ENCODE measurements around the gene ZBTB18.

Gene ZBTB18

DNA sequence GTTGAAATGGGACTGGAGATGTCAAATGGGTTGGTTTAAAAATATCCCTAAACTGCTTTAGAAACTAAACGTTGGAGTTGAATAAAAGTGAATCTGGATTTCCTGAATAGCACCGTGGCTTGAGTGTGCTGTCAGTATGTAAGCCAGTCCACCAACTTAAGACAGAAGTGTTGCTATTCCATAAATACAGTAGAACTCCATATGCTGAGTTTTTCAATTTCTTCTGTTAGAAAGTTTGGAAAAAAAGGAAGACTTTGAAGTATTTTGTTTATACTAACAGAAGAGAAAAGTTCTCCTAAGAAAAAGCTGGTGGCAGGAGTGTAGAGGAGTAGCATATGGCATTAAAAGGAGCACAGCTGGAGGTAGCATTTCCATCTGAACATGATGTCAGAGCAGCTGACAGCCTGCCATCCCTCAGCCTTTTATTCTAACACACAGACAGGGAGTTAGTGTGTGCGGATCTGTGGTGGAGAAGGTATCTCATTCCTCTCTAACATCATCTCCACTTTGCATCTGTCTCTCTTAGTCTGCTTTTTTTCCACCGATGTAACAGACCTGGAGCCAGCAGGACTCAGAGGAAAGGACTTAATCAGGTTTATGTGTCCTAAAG is at the start of gene ZBTB18:
ZBTB18 (plus strand) TSS at position 449 of the 610 bp plus-strand sequence; CDS start at position 598, 149 bp downstream.
- peak; percentile 67 for DNase-seq (ENCODE audit: low read depth)

DNA sequence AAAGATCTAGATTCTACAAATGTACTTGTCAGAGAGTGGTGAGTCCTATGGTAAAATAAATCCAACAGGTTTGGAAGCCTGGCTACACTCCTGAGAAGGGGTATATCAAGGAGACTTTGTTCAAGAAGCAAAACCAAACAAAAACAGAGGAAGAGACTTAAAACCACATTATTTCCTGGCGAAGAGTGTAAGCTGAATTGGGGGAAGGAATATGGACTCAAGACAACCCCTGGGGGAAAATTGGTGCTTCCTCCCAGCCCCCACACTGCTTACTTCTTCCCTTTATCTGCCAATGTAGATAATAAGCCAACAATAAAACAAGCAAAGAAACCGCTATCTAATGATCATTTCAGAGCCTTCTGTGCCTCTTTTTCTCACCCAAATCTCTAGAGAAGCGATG is 48.4 kb upstream of the ZBTB18 start:
- DNase-seq (ENCODE audit: low read depth): no peak

DNA sequence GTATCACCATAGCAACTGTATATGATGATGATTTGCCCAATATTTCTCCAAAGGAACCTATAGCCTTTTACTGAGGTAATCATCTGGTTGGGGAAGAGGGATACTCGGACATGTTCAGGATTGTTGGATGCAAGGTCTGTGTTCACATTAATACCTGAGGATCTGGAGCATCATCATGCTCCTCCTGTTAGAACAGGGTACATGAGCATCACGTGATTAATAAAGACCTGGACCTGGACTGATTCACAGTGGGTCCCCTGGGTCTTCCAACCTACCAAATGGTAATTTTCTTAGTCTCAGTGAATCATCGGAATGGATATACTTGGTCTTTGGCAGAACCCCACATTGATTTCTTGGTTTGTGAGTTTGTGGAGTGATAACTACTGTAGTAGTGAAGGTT is 45.6 kb upstream of the ZBTB18 start:
- no peak for DNase-seq (ENCODE audit: low read depth)

DNA sequence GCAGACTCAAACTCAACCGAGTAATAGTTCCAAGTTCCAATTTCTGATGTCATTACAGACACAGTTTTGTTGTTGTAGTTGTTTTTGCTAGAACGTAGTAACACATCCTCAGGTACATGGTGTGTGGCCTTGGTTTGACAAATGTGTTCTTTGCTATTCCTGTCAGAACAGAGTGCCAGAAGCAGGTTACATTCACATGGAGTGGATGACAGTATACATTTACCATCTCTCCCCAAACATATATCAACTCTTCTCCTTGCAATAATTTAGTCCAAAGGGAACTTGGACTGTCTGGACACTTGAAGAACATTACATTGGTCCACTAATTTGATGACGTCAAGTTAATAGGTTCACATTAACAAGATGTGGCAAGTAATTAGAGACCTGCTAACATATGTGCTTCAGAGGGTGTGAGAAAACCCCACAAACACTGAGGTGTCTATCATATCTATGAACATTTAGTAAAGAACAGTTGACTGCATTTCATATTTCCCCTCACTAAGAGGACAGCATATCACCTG is 44.6 kb upstream of the ZBTB18 start:
- DNase-seq (ENCODE audit: low read depth): no peak

DNA sequence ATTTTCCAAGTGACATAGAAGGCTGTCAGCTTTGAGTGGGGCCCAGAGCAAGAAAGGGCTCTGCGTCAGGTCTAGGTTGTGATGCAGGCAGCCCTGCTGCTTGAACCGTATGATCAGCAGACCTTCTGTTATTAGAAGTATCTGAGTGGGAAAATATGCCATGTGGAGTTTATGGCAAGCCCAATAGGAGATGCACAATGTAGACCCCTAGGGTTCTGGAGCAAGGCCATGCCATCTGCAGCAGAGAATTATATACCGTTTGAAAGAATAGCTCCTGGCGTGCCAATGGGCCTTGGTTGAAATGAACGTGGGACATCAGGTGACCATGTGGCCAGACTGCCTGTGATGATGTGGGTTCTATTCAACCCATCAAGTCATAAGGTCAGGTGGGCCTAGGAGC is 44.1 kb upstream of the ZBTB18 start:
- no peak for DNase-seq (ENCODE audit: low read depth)

DNA sequence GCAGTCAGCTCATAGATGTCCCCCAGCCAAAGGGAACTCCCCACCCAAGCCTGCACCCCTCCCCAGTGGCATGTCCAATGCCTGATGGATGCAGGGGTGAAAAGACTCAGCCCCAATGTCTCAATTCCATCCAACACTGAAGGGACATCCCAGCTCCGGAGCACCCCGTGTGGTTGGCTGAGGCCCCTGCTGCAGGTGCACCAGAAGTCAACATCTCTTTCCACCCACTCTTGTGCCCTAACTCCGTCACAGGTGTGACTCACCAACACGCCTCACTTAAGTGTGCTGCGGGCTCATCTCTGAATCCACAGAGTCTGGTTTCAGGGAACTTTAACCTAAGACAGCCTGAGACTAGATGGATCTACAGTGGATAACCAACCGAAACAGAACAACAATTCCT is 40.9 kb upstream of the ZBTB18 start:
- DNase-seq (ENCODE audit: low read depth): no peak

DNA sequence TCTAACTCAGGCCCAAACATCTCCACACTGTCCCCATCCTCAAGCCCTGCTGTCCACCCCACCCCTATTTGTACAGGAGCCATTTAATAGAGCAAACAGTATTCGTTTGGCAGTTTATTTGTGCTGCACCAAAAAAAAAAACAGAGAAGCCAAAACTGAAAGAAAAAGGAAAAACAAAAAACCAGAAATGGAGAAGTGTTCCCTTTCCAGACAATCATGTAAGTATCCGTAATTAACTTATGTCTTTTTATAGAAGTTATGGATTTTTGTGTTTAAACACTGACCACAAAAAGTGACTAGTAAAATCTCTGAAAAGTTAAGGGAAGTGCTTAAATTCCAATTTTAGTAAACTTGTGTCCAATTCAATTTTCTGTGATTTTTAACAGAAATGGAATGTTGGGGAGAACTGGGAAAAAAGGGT is 40.4 kb upstream of the ZBTB18 start:
- no peak for DNase-seq (ENCODE audit: low read depth)

DNA sequence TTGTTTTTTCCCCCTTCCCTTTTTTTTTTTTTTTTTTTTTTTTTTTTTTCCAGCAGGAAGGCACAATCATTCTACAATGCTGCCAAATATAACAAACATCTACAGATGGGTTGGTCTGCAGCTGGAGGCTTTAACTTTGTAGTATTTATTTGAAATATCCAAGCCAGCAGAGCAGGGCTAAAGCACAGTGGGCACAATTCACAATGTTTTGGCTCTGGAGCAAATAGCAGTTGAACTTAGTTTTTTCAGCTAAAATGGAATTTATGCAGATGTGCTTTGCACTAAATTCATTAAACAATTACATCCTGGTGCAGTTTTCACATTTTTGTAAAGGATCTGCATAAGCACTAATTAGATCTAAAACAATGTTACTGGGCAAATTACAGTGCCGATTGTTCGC is 39.8 kb upstream of the ZBTB18 start:
- no peak for DNase-seq (ENCODE audit: low read depth)

DNA sequence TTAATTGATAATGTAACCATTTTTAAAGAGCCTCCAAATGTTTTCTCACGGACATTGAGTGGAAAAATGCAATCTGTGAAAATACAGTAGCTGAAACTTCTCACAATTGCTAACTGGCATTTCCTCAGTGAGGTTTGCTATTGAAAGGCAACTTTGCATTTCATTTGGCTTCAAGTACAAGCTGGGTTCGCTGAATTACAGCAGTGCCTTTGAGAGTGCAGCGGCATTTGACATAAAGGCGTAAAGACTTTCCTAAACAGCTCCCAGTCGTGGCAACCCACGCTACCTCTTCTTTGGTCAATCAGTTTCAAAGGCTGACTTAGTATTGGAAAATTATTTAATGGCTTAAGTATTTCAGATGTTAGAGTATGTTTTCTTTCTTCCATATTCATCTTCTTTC is 39.3 kb upstream of the ZBTB18 start:
- no peak for DNase-seq (ENCODE audit: low read depth)

DNA sequence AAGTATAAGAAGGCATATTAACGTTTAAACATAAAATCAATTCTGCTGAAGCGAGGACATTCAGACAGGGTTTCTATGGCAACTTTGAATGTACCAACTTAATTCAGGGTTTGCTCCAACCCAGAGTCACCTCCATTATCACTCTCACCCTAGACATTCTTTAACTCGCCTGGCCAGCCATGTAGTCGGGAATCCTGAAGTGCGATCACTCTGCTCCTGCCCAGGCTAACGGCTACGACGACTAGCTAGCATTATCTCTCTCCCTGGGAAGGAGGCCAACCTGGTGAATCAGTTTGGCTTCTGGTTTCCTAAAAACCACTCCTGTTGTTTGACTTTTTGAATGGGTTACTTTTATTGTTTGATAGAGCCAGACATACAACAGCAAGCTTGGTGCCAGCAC is 38.9 kb upstream of the ZBTB18 start:
- peak; percentile 67 for DNase-seq (ENCODE audit: low read depth)

DNA sequence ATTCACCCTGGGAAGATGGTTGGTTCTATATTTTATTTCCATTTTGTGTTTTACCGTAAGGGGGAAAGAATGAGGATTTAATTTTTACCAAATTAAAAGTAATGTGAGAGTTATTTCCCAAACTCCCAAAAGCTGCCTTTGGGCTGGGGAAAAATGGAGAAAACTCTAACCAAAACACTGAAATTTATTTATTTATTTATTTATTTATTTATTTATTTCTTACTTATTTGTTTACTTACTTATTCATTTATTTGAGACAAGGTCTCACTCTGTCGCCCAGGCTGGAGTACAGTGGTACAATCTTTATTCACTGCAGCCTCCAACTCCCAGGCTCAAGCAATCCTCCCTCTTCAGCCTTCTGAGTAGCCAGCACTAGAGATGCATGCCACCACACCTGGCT is 38.0 kb upstream of the ZBTB18 start:
- no peak for DNase-seq (ENCODE audit: low read depth)

DNA sequence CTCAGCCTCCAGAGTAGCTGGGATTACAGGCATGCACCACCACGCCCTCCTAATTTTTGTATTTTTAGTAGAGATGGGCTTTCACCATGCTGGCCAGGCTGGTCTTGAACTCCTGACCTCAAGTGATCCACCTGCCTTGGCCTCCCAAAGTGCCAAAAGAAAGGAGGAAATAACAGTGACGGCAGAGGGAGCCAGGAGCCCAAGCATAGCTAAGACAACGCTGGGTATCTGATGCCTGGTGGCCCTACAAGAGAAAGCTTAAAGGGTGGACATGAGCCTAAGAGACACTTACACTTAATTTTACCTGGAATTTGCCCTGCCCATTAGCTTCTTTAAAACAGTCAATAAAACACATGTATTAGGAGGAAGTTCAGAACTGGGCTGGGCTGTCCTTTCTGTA is 36.2 kb upstream of the ZBTB18 start:
- DNase-seq (ENCODE audit: low read depth): peak; percentile 5

DNA sequence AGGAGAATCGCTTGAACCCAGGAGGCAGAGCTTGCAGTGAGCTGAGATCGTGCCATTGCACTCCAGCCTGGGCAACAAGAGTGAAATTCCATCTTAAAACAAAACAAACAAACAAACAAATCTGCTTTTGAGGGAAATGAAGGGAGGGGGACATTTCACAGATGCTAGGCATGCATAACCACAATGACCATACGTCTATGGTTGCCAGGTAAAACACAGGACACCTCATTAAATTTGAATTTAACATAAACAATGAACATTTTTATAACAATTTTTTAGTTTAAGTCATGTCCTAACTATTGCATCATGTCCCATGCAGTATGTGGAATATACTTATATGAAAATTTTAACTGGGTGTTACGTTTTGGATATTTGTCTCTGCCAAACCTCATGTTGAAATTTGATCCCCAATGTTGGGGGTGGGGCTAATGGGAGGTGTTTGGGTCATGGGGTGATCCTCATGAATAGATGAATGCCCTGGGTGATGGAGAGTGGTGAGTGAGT is 31.0 kb upstream of the ZBTB18 start:
- DNase-seq (ENCODE audit: low read depth): no peak

DNA sequence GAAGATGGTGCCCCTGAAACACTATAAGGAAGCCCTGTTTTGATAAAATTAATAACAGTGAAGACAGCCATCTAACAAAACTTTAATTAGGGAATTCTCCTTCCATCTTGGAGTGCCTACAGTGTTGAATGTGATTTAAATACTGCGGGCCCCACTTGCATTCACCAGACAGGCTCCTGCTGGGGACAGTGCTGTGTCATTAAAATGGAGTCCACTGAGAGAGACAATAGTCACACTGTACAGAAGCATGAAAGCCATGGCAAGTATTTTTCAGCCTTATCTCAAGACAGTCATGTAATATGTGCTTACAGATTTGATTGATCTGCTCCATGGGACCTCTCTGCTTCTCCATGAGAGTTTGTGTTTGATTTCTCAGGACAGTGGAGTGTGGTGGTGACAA is 29.7 kb upstream of the ZBTB18 start:
- DNase-seq (ENCODE audit: low read depth): no peak

DNA sequence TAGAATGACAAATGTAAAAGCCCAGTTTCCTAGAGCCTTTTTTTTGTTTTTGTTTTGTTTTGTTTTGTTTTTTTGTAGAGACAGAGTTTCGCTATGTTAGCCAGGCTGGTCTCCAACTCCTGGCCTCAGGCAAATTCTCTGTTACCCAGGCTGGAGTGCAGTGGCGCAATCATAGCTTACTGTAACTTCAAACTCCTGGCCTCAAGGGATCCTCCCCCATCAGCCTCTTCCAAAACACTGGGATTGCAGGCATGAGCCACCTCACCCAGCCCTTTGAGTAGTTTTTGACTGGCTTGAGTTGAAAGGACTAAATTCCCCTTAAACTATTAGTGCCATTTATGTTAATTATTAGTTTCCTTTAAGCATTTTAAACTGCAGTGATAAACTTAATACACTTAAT is 28.8 kb upstream of the ZBTB18 start:
- peak; percentile 46 for DNase-seq (ENCODE audit: low read depth)

DNA sequence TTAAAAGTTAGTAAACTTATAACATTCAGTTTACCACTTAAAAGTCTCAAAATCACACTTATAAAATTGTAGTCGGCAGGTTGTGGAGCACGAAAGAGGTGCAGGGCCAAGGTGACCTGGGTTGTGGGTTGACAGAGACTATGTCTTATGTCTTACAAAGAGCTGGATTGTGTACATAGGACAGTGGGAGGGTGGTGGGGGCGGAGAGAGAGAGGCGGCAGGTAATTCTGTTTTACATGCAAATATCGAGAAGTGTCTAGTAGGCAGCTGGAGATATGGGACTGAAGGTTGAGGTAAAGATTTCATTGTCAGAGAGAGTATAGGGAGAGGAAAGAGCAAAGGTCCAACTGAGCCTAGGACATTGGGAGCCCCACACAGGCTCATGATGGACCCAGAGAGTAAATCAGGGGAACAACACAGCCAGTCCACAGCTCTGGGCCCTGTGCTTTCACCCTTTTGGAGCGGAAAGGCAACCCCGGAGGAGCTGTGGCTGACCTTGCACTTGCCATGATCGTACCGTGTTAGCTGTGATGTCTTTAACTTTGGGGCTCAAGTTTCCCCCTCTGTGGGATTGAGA is 28.1 kb upstream of the ZBTB18 start:
- DNase-seq (ENCODE audit: low read depth): no peak

DNA sequence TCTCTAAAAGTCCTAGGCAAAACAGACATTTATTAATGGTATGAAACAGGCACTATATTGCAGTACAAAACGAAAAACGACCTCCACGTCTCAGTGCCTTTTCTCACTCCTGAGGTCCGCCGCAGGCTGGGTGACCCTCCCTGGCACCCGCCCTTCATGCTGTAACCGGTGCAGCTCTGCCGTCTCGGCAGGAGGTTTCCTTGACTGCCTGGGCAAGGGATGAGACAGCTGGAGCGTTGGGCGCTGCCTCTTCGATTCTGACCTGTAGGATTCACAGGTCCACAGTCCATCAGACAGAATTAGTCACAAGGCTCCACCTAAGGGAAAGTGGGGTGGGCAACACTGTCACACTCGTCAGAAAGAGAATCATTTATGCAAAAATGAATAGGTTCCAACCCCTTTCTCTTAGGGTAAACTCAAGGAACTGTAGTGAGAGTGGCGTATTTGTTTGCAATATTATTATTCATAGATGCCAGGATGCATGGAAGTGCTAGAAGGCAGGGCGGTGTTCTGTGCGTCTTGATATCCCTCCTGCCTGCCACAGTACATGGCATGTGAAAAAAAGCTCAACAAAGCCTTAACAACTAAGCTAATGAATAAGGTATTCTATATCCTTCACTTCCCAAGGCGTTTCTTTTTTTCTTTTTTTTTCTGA is 23.5 kb upstream of the ZBTB18 start:
- DNase-seq (ENCODE audit: low read depth): no peak

DNA sequence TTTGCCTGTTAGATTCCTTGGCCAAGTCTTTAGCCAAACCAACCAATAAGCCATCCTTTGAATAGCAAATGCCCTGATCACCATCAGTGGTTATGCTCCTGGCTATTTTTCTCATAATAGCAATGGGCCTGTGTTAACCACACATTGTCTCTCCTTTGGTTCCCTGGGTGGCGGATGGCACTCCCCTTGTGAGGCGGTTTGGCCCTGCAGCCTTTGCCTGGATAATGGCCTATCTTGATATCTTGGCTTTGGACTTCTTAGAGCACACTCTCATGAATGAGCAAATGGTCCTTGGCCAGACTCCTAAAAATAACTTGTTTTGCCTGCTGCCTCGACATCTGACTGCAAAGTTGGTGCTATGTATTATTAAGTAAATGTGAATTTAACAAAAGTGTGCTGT is 22.4 kb upstream of the ZBTB18 start:
- DNase-seq (ENCODE audit: low read depth): no peak

DNA sequence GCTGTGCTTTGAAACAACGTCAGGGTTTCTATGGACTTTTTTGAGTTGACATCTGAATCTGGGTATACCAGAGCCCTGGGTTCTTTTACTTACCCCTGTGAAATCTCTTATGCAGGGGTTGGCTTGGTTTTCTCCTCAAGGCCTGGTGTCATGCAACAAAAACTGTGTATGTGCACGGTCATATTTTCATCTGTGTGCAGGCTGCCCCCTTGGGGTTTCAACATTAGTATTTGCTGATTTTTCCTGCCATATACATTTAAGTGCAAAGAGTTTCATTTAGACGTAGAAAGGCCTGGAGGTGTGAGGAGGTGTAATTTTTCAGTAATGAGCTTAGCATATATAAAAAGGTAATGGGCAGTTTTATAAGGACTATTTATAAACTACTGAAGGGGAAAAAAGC is 22.0 kb upstream of the ZBTB18 start:
- no peak for DNase-seq (ENCODE audit: low read depth)

DNA sequence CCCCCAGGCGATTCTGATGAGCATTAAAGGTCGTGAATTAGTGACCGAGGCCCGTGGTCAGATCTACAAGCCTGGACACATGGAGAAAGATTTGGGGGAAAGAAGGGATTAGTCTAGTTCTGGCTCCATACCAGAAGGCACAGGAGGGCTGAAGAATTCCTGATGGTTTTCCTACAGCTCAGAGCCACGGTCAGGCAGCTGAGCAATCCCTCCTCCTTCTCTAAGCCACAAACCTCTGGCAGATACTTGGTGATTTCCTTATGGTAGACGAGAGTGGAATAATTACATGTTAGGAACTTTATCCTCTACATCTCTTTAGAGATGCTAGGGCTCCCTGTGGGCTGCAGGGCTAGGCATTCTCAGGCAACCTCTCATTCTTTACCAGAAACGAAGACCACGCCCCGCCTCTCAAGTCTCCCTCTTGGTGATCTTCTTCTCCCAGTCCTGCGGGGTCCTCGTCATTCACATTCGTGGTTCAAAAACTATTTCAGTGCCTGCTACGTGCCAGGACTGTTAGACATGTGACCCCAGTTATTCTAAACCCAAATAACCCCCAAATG is 20.5 kb upstream of the ZBTB18 start:
- no peak for DNase-seq (ENCODE audit: low read depth)

DNA sequence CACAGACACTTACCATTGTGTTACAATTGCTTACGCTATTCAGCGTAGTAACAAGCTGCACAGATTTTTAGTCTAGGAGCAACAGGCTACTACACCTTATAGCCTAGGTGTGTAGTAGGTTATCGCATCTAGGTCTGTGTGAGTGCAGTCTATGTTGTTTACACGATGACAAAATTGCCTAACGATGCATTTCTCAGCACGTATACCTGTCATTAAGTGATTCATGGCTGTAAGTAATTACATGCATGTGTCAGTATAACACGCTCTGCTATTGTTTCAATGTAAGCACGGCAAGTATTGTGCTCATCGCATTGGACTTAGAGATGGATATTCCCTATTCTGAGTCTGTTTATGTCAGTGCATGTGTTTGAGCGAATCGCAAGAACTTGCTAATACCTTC is 15.7 kb upstream of the ZBTB18 start:
- no peak for DNase-seq (ENCODE audit: low read depth)

DNA sequence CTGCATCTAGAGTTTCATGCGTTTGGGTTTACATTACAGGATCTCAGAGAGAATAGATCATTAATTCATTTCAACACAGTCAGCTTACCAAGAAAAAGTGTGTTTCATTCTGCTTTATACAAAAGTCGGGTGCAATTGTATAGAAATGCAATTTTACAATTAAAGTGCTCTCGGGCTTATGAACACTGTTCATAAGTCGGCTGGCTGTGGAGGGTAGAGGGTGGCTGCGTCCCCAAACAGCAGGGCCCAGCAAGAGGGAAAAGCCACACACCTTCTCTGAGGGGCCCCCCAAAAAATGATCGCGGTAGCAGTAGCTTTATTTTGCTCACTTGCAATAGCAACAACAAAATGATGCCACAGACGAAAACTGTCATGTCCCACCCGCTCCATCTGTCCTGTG is 13.8 kb upstream of the ZBTB18 start:
- no peak for DNase-seq (ENCODE audit: low read depth)

DNA sequence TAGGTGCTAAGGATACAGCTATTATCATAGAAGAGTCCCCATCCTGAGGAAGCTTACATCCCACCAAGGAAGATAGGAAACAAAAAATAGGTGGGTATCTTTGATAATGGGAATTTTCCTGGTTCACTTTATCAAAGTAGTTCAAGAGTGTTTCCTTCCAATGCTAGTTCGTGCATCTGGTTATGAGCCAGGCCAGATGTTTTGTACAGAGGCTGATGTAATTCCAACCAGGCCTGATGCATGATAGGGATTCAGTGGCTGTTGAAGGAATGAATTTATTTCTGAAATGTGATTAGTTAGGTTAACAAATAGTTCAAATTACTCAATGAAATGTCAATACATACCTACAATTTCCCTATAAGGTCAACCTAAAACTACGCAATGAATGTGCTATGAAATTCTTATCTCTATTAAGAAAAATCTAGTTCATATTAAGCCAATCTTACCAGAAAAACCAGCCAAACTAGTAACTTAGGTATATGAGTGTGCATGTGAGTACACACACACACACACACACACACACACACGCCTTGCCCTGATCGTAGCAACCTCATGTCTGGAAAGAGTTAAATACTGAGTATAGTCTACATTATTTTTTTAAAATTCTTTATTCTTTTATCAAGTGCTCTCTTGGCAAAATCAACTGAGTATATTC is 9.5 kb upstream of the ZBTB18 start:
- no peak for DNase-seq (ENCODE audit: low read depth)
